Stimulated activated CD8-positive, alpha-beta memory T cell treated with anti-CD3 and anti-CD28 coated beads, Interleukin-4, amount 100 ng/mL, for 48 hours (primary cell): ENCODE measurements around the gene SLC13A5.
"Not testable (repeated sequence)": the region's sequence is repeated elsewhere in the genome, so short reads cannot be mapped to it uniquely, and the experiment has no call there.

Experiments
- DNase-seq: peaks from one replicate; pipeline ENCODE4 v3.0.0-alpha.2; 2020

SLC13A5 gene

DNA sequence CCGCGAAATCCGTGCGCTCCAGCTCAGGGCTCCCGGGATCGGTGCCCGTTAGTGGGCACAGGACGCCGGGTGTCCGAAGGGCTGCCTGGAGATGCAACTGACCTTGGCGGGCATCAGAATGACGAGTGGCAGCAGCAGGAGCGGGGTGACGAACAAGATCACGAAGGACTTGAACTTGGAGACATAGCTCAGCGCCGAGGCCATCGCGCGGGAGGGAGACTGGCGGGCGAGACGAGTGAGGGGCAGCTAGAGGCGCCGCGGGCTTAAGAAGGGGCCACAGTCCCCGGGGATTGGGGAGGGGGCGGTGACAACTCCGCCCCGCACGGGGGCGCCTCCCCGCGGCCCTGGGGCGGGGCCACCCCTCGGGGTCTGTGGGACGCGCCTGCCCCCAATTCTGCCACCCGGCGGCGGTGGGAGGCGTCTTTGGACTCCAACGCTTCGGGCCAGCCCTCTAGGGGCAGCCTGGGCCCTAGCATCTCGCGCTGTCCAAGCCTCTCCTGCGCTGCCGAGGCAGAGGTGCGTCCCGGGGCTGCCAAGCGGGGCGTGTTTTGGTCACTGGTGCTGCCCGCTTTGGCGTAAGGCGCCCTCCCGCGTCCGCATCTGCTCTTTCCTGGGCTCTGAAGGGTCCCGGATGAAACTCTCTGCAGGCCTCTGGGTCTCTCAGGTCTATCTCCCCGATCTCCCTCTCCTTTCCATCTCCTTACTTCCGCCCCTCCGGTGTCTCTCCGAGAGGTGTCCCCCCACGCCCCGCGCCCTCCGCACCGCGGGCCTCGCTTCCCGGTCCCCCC, at the start of gene SLC13A5:
SLC13A5 (minus strand) TSS at position 240 of the 788 bp plus-strand sequence; CDS start at position 204, 36 bp downstream.
- DNase-seq, result peak; percentile 46

- DNase-seq, result no peak
These were observed 48.6 kb upstream of the SLC13A5 start for GRCh38 chr17:6761779-6762178.

DNA sequence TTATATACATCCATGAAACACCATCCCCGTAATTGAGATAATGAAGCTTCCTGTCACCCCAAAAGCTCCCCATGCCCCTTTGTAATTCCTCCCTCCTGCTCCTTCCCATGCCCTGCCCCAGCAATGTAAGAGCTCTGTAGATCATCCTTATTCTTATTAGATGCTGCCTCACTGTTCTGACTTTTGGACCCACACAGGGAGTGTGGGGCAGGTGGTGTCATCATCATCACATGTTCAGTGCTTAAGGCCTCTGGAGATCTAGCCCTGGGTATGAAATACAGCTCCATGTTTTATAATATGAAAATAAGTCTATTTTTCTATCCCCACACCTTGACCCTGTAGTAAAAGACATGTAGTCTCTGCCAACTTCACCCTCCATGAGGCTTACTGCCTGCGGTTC, 44.6 kb upstream of the SLC13A5 start:
- DNase-seq, result no peak

DNA sequence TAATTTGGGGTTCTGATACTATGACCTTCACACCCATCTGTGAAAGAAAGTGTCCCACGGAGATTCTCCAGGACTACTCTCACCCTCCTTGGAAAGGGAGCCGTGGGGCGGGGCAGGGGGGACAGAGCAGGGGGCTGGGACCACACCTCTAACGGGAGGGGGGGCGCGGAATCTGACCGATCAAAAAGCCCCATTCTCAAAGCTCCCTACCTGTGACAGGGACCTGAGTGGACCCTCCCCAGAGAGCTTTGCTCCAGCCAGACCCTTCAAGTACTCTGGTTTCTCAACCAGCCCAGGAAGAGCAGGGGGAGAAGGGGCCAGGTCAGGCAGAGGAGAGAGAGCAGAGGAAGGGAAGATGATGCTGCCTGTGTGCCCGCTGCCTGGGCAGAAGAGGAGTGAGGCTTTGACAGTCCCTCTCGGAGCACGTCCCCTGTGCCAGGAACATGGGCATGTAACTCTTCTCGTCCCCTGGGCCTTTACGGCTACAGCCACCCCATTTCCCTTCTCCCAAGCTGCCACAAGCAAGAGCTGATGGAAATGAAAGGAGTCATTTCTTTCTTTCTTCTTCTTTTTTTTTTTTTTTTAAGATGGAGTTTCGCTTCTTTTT, 43.4 kb upstream of the SLC13A5 start:
- no peak for DNase-seq

DNA sequence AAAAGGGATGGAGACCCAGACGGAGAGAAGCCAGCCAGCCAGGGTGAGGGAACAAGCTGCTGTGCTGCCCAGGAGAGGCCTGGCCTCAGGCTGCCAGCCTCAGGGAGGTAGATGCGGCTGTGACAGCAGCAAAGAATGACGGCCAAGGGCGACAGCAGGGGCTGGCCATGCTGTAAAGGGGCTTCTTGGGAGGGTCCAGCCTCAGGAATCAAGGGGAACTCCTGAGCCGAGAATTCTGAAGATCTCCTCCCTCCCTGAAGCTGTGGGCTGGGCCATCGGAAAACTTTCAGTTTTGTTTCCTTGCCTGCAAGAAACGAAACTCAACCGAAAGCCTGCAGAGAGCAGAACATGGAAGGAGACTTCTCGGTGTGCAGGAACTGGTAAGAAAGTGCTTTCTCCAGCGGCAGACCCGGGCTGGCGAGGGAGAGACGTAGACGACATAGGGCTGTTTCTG, 42.6 kb upstream of the SLC13A5 start, which contains the start of gene XAF1:
XAF1 (plus strand) TSS at position 316 of the 454 bp plus-strand sequence; CDS start at position 349, 33 bp downstream.
- DNase-seq, result peak; percentile 59

DNA sequence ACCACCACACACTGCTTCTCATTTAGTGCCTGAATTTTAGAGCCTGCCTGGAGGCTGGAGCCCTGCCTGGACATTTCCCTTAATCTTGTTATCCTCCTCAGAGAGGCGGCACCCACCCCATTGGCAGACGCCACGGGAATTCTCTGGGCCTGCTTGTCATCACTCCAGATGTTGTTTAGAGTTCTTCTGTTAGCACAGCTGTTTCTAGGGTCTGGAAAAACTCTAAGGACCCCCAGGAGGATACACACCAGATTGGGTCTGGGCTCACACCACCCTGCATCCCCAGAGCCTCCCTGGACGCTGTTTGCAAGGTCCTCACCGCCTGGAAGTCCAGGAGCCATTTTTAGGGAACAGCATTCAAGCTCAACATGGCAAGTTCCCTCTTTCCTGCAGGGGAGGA, 42.1 kb upstream of the SLC13A5 start:
- DNase-seq, result no peak

GRCh38 chr17:6753546-6753945, 40.4 kb upstream of the SLC13A5 start:
- DNase-seq, result no peak

DNA sequence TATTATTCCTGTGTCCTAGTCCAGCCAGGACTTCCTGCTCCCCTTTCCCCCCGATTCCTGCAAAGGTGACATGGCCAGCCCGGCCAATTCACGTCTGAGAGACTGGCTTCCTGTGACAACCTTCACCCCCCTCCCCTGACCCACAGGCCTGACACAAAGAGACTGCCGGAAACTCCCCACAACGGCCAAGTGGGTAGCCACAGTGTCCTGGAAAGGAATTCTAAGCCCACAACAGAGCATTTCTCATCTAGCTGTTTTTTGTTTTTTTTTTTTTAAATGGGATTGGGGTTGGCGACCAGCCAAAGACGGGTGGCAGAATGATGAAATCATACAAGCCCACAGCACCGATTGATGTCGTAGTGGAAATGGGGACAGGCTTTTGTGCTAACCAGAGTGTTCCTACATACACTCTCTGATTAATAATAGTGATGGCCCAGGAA, 39.9 kb upstream of the SLC13A5 start:
- DNase-seq, result peak; percentile 63

GRCh38 chr17:6752068-6752909, 39.1 kb upstream of the SLC13A5 start:
- no peak for DNase-seq

DNA sequence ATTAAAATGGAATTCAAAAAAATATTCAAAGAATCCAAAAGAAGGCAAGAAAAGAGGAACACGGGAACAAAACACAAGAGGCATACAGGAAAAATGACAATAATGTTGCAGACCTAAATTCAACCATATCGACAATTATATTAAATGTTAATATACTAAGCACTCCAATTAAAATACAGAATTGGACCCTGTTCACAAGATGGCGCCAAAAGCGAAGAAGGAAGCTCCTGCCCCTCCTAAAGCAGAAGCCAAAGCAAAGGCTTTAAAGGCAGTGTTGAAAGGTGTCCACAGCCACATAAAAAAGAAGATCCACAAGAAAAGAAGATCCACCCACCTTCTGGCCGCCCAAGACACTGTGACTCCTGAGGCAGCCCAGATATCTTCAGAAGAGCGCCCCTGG, 36.4 kb upstream of the SLC13A5 start:
- DNase-seq, result no peak

DNA sequence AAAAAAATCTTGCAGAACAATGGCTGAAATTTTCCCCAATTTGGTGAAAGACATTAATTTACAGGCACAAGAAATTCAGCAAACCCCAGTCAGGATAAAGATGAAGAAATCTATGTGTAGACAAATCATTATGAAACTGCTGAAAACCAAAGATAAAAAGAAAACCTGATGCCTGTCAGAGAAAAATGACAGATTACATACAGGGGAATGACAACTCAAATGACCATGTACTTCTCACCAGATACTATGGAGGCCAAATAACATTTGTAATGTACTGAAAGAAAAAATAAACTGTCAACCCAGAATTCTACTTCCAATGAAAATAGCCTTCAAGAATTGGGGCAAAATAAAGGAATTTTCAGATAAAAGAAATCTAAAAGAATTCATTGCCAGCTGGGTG, 35.4 kb upstream of the SLC13A5 start:
- no peak for DNase-seq

DNA sequence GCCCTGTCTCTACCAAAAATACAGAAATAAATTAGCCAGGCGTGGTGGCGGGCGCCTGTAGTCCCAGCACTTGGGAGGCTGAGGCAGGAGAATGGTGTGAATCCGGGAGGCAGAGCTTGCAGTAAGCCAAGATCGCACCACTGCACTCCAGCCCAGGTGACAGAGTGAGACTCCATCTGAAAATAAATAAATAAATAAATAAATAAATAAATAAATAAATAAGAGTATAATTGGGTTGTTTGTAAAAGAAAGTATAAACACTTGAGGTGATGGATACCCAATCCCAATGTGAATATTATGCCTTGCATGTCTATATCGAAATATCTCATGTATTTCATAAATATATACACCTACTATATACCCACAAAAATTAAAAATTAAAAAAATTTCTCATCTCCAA, 33.5 kb upstream of the SLC13A5 start:
- not testable (repeated sequence) for DNase-seq

DNA sequence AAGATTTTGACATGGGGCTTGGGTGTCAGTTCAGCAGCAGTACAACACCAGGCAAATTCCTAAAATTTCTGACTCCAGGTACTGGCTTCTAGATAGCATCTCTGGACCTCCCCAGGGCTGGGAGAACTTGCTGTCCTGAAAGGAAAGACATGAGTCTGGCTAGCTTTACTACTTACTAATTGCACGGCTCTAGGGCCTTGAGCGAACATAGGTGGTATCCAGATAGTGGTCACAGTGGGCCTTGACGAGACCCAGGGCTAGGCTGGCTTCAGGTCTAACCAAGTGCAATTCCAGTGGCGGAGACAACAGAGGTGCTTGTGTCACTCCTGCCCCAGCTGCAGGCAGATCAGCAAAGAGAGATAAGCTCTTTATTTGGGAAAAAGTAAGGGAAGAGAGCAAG, 16.4 kb upstream of the SLC13A5 start:
- no peak for DNase-seq

DNA sequence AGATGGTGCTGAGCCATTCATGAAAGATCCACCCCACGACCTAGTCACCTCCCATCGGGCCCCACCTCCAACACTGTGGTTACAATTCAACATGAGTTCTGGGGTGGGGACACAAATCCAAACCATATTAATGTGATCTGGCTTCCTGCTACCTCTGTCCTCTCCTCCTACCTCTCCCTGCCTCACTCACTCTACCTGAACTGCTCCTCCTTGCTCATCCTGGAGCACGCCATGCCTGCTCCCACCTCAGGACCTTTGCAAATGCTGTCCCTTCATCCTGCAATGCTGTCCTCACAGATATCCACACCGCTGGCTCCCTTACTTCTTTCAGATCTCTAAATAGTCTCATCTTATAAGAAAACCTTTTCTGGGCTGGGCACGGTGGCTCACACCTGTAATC, 10.8 kb upstream of the SLC13A5 start:
- no peak for DNase-seq

GRCh38 chr17:6721744-6722143, 8.6 kb upstream of the SLC13A5 start:
- no peak for DNase-seq

DNA sequence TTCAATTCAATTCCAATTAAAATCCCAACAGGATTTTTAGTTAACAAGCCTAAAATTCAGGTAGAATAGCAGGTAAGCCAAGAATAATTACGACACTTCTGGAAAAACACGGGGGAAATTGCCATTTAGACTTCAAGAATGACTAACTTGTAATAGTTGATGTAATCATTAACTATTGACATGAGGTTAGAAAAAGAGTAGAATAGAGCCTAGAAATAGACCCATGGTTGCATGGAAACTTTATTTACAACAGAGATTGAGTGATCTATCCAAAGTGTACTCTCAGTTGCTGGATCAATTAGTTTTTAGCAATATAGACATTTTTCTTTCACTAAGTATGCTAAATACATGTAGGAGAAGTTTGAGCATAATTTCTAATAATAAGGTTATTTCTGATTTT, 3.6 kb upstream of the SLC13A5 start:
- DNase-seq, result no peak

DNA sequence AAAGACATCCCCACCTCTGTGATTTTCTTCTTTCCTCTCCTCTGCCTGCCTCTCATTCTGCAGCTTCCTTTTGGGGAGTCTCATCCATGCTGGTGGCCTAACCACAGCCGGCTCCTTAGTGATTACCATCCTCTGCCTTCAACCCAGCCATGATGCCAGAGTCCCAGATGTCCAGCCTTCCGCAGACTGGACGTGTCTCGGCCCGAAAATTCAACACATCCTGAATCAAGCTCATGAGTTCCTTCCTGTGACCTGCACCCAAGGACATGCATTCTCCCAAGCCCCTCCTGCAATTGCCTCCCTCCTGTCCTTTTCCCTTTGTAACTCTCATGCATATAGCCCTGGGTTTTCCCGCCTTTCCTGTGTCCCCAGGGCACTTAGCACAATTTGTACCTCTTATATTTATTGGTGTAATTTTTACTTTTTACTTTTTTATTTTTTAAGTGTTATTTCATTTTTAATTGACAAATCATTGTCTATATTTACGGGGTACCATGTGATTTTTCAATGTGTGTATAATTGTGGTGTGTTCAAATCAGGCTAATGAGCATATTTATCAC, 1.2 kb upstream of the SLC13A5 start:
- DNase-seq, result no peak

GRCh38 chr17:6713918-6714271, 726 bp upstream of the SLC13A5 start:
- DNase-seq, result no peak

- DNase-seq, result no peak
These were observed 377 bp downstream of the SLC13A5 start for GRCh38 chr17:6712854-6713129.

GRCh38 chr17:6712058-6712853, 913 bp downstream of the SLC13A5 start:
- no peak for DNase-seq

DNA sequence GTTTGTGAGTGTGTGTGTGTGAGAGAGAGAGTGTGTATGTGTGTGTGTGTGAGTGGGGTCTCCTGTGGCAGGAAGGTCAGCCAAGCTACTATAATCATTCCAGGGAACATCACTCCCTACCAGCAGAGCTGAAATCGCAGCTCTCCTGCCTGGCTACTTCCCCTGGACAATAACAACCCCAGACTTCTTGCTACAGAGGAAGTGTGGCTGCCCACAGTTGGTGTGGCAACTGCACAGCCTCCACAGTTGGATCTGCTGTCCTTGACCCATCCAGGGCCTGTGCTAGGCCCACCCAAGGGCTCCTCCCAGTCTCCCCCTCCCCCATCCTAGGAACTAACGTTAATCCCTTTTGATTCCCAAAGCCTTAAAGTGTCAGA, 1.5 kb downstream of the SLC13A5 start:
- DNase-seq, result no peak

DNA sequence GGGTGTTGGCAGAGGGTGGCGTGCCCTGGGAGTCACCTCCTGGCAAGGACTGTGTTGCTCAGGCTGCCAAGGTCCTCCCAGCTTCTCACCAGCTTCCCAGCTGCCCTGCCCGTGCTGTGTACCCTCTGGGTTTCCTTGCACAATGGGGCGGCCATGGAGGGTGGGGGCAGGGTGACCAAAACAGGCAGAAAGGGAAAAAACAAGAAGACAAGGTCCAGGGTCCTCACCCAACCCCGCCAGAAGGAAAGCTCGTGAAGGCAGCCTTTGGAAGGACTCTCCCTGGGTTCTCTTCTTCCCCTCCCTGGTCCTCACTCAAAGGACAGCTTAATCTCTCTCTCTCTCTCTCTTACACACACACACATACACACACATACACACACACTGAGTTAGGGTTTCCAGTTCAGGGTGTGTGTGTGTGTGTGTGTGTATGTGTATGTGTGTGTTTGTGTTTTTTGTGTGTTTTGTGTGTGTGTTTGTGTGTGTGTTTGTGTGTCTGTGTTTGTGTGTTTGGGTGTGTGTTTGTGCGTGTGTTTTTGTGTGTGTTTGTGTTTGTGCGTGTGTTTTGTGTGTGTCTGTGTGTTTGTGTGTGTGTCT, 2.0 kb downstream of the SLC13A5 start:
- no peak for DNase-seq
